ENCODE results near the gene PCDHA7. TPM values are rescaled to one million over a fixed set of nuclear protein-coding genes. Genes with fewer than 3 reads are reported as not detected.
A peak's percentile ranks its signal among the peaks of the same experiment; 100 is the strongest.
"Not testable (repeated sequence)": the region's sequence is repeated elsewhere in the genome, so short reads cannot be mapped to it uniquely, and the experiment has no call there.

PCDHA7 gene
- total RNA-seq, 1 donor from 2014 or later: 0.64 TPM

DNA sequence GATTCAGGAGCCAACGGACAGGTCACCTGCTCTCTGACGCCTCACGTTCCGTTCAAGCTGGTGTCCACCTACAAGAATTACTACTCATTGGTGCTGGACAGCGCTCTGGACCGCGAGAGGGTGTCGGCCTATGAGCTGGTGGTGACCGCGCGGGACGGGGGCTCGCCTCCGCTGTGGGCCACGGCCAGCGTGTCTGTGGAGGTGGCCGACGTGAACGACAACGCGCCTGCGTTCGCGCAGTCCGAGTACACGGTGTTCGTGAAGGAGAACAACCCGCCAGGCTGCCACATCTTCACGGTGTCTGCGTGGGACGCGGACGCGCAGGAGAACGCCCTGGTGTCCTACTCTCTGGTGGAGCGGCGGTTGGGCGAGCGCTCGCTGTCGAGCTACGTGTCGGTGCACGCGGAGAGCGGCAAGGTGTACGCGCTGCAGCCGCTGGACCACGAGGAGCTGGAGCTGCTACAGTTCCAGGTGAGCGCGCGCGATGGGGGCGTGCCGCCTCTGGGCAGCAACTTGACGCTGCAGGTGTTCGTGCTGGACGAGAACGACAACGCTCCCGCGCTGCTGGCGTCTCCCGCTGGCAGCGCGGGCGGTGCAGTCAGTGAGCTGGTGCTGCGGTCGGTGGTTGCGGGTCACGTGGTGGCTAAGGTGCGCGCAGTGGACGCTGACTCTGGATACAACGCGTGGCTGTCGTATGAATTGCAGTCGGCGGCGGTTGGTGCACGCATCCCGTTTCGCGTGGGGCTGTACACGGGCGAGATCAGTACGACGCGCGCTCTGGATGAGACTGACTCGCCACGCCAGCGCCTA, 23.3 kb downstream of the PCDHA7 start:
- no peak for DNase-seq (ENCODE audit: extremely low read depth, low read depth, low spot score)

DNA sequence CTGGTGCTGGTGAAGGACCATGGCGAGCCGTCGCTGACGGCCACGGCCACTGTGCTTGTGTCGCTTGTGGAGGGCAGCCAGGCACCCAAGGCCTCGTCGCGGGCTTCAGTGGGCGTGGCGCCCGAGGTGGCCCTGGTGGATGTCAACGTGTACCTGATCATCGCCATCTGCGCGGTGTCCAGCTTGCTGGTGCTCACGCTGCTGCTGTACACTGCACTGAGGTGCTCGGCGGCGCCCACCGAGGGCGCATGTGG, 23.8 kb downstream of the PCDHA7 start:
- DNase-seq (ENCODE audit: extremely low read depth, low read depth, low spot score): no peak

GRCh38 chr5:140862441-140863295, 28.6 kb downstream of the PCDHA7 start:
- DNase-seq (ENCODE audit: extremely low read depth, low read depth, low spot score): no peak

GRCh38 chr5:140868721-140869554, 34.9 kb downstream of the PCDHA7 start, which contains the start of gene PCDHA11:
TSS of gene PCDHA11 (plus strand) at chr5:140868957. CDS start at chr5:140869104, 147 bp downstream.
- DNase-seq (ENCODE audit: extremely low read depth, low read depth, low spot score): peak; percentile 4

DNA sequence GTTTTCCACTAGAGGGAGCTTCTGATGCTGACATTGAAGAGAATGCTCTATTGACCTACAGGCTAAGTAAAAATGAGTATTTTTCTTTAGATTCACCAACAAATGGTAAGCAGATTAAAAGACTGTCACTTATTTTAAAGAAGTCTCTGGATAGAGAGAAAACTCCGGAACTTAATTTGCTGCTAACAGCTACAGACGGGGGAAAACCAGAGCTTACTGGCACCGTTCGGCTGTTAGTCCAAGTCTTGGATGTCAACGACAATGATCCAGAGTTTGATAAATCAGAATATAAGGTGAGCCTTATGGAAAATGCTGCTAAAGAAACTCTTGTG, 35.5 kb downstream of the PCDHA7 start:
- DNase-seq (ENCODE audit: extremely low read depth, low read depth, low spot score): no peak

- DNase-seq (ENCODE audit: extremely low read depth, low read depth, low spot score): no peak
These were observed 36.4 kb downstream of the PCDHA7 start for GRCh38 chr5:140870221-140871201.

DNA sequence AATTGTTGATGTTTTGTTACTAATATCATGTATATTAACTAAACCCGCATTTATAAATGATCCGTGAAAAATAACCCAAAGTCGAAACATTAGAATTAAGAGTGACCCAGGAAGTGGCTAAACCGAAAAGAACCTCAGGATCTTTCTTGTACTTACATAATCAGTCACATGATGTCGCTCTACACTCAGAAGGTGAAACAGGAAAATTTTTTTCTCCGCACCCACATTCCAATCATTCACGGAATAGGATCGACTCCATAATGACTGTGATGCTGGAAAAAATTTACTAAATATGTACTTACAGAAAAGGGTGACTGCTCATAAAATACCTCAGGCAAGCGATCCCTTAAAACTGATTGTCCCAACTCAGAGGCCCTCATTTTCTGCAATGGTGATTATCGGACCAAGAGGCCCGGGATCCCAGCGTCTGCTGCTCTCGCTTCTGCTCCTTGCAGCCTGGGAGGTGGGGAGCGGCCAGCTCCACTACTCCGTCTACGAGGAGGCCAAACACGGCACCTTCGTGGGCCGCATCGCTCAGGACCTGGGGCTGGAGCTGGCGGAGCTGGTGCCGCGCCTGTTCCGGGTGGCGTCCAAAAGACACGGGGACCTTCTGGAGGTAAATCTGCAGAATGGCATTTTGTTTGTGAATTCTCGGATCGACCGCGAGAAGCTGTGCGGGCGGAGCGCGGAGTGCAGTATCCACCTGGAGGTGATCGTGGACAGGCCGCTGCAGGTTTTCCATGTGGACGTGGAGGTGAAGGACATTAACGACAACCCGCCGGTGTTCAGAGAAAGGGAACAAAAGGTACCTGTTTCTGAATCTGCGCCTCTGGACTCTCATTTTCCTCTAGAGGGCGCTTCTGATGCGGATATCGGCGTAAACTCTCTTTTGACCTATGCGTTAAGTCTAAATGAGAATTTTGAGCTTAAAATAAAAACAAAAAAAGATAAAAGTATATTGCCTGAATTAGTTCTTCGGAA, 41.3 kb downstream of the PCDHA7 start, which contains the start of gene PCDHA12:
TSS of gene PCDHA12 (plus strand) at position 224 of the 981 bp plus-strand sequence. CDS start at position 389, 165 bp downstream.
- DNase-seq (ENCODE audit: extremely low read depth, low read depth, low spot score): no peak

DNA sequence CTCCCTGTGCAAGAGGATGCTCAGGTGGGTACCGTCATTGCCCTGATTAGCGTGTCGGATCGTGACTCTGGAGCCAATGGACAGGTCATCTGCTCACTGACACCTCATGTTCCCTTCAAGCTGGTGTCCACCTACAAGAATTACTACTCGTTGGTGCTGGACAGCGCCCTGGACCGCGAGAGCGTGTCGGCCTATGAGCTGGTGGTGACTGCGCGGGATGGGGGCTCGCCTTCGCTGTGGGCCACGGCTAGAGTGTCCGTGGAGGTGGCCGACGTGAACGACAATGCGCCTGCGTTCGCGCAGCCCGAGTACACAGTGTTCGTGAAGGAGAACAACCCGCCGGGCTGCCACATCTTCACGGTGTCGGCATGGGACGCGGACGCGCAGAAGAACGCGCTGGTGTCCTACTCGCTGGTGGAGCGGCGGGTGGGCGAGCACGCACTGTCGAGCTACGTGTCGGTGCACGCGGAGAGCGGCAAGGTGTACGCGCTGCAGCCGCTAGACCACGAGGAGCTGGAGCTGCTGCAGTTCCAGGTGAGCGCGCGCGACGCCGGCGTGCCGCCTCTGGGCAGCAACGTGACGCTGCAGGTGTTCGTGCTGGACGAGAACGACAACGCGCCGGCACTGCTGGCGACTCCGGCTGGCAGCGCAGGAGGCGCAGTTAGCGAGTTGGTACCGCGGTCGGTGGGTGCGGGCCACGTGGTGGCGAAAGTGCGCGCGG, 42.6 kb downstream of the PCDHA7 start:
- not testable (repeated sequence) for DNase-seq (ENCODE audit: extremely low read depth, low read depth, low spot score)

DNA sequence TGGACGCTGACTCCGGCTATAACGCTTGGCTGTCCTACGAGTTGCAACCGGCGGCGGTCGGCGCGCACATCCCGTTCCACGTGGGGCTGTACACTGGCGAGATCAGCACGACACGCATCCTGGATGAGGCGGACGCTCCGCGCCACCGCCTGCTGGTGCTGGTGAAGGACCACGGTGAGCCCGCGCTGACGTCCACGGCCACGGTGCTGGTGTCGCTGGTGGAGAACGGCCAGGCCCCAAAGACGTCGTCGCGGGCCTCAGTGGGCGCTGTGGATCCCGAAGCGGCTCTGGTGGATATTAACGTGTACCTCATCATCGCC, 43.2 kb downstream of the PCDHA7 start:
- DNase-seq (ENCODE audit: extremely low read depth, low read depth, low spot score): no peak

DNA sequence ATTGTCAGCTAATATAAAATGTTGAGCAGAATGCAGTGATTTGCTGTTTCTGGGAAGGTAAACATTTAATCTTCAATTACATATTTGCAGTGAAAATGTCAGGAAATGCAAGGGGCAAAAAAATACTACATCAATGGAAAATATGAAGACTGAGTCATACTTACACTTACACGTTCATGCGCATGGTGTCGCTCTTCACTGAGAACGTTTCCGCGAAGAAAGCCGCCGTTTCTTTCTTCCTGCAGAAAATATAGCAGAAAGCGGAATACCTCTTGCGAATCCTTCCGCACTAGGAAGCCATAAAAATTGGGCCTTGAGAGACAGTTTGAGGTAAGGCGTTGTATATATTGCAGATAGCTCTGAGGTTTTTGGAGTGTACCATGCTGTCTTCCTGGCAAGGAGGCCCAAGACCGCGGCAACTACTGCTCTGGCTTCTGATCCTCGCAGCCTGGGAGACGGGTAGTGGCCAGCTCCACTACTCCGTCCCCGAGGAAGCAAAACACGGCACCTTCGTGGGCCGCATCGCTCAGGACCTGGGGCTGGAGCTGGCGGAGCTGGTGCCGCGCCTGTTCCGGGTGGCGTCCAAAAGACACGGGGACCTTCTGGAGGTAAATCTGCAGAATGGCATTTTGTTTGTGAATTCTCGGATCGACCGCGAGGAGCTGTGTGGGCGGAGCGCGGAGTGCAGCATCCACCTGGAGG, 48.0 kb downstream of the PCDHA7 start, which contains the start of gene PCDHA13:
TSS of gene PCDHA13 (plus strand) at position 236 of the 702 bp plus-strand sequence. CDS start at position 381, 145 bp downstream.
- no peak for DNase-seq (ENCODE audit: extremely low read depth, low read depth, low spot score)

DNA sequence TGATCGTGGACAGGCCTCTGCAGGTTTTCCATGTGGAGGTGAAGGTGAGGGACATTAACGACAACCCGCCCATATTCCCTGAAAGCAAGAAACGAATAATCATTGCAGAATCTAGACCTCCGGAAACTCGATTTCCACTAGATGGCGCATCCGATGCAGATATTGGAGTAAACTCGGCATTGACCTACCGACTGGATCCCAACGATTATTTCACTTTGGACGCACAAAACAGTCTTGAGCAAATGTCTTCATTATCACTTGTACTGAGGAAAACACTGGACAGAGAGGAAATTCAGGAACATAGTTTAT, 48.5 kb downstream of the PCDHA7 start:
- no peak for DNase-seq (ENCODE audit: extremely low read depth, low read depth, low spot score)

DNA sequence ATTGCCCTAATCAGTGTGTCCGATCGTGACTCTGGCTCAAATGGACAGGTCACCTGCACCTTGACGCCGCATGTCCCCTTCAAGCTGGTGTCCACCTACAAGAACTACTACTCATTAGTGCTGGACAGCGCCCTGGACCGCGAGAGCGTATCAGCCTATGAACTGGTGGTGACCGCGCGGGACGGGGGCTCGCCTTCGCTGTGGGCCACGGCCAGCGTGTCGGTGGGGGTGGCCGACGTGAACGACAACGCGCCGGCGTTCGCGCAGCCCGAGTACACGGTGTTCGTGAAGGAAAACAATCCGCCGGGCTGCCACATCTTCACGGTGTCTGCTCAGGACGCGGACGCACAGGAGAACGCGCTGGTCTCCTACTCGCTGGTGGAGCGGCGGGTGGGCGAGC, 49.3 kb downstream of the PCDHA7 start:
- no peak for DNase-seq (ENCODE audit: extremely low read depth, low read depth, low spot score)

- no peak for DNase-seq (ENCODE audit: extremely low read depth, low read depth, low spot score)
These were observed 50.0 kb downstream of the PCDHA7 start for GRCh38 chr5:140883927-140884697.
